Thyroid gland (tissue), 4 donors: Measurements from ENCODE around the gene UPF3A. TPM values are rescaled to one million over a fixed set of nuclear protein-coding genes. Genes with fewer than 3 reads are reported as not detected.
"Not testable (repeated sequence)": the region's sequence is repeated elsewhere in the genome, so short reads cannot be mapped to it uniquely, and the experiment has no call there.

Source experiments
- DNase-seq, 2 donors: peaks; one replicate each; pipeline ENCODE4 v3.0.0-alpha.2; 2019
- H3K27ac ChIP-seq, 3 donors: fragments of 200-600 bp; sonication (generic); 1 replicate in 2 of 3; 2 replicates in 1 of 3; pipeline ENCODE4 v1.5.1; 2016 to 2019; ENCODE audit warnings: mild to moderate bottlenecking in 1 of 3, moderate library complexity in 1 of 3
- H3K27me3 ChIP-seq: fragments of 200-600 bp; sonication (generic); one replicate; pipeline ENCODE4 v1.5.1; 2019
- H3K36me3 ChIP-seq, 2 donors: fragments of 200-600 bp; sonication (generic); one replicate each; pipeline ENCODE4 v1.5.1; 2016 to 2019
- H3K4me1 ChIP-seq, 2 donors: fragments of 200-600 bp; sonication (generic); one replicate each; pipeline ENCODE4 v1.5.1; 2017 to 2019
- H3K4me3 ChIP-seq, 3 donors: fragments of 200-600 bp; sonication (generic); replicated peaks in 1 of 3; 1 replicate in 2 of 3; 2 replicates in 1 of 3; pipeline ENCODE4 v1.5.1; 2016; ENCODE audit warnings: mild to moderate bottlenecking in 1 of 3
- H3K9me3 ChIP-seq: fragments of 200-600 bp; sonication (generic); one replicate; pipeline ENCODE4 v1.5.1; 2017
- CTCF ChIP-seq, 6 experiments: fragments of 200-600 bp in 3 of 6; fragments of 450-650 bp in 3 of 6; sonication (generic) in 3 of 6; IDR thresholded peaks; one replicate each; pipeline ENCODE4 v1.5.1; 2016 to 2019; ENCODE audit warnings: antibody characterized with exemption in 6 of 6, mild to moderate bottlenecking in 2 of 6, inconsistent platforms in 1 of 6, moderate library complexity in 1 of 6
- POLR2A ChIP-seq, 2 donors: fragments of 450-650 bp; IDR thresholded peaks; one replicate each; pipeline ENCODE4 v1.6.1; 2017; ENCODE audit warnings: antibody characterized with exemption in 2 of 2, mild to moderate bottlenecking in 2 of 2, moderate library complexity in 1 of 2
- WGBS, 2 donors: methylation state at CpG; one replicate each; pipeline ENCODE4 v1.1.5; 2017; 5-methylcytosine and 5-hydroxymethylcytosine counted together
- intact Hi-C: fragments of 100-400 bp; cut with DNase I; formaldehyde crosslinking; loops from one replicate; pipeline ENCODE4 v1.15.1; 2023
- microRNA-seq: library from miRNA; unstranded; fragments of <30 nt; microRNA quantifications from one replicate; pipeline ENCODE4, GENCODE V29; 2016
- small RNA-seq: library from RNA; depleted of rRNA; stranded (forward); fragments of <200 nt; gene quantifications from one replicate; pipeline ENCODE3, GENCODE V24; 2016
- total RNA-seq, 4 donors: library from RNA; depleted of rRNA; stranded (reverse); fragments of >200 nt; gene quantifications; one replicate each; pipeline ENCODE4 v1.2.3, GENCODE V29; 2016

The UPF3A gene
- total RNA-seq, 4 donors from 2014 or later: 58.8 to 81.9 (median 70.1) TPM

- Histone ChIP-seq H3K36me3 (no peaks in the 10 kb centered on the region), H3K9me3 (no peaks in the 10 kb centered on the region), H3K27me3 (no peaks in the 10 kb centered on the region), H3K4me1 (no peaks in the 10 kb centered on the region), H3K4me3 (no peak overlapping the region), H3K27ac (no peak overlapping the region)
- intact Hi-C loops: no loop called here
- DNase-seq: peak; percentile 62 to 69
- TF ChIP-seq POLR2A (IDR thresholded peaks at IDR 0.05): no peak
- TF ChIP-seq CTCF (IDR thresholded peaks at IDR 0.05): peak; percentile 30 to 80 (median 66)
- 53 to 57% methylated on average over 10 of the region's 10 CpGs for WGBS, 2 donors
Observed at GRCh38 chr13:114339857-114340534, 58.6 kb downstream of the UPF3A start.

GRCh38 chr13:114341003-114341777, 59.8 kb downstream of the UPF3A start:
- TF ChIP-seq POLR2A (IDR thresholded peaks at IDR 0.05) (no peak), CTCF (IDR thresholded peaks at IDR 0.05) (no peak)
- Histone ChIP-seq H3K4me1 (no peaks in the 10 kb centered on the region), H3K4me3 (no peak overlapping the region), H3K27ac (no peak overlapping the region), H3K36me3 (no peaks in the 10 kb centered on the region), H3K9me3 (no peaks in the 10 kb centered on the region), H3K27me3 (no peaks in the 10 kb centered on the region)
- intact Hi-C loops: no loop called here
- 58 to 63% methylated on average over 12 to 14 of the region's 14 CpGs for WGBS, 2 donors
- DNase-seq: no peak

- not testable (repeated sequence) for H3K4me1 ChIP-seq, DNase-seq
Observed at GRCh38 chr13:114347256-114347655, 65.9 kb downstream of the UPF3A start.

GRCh38 chr13:114352763-114353162, 71.4 kb downstream of the UPF3A start:
- H3K4me1 ChIP-seq, intact Hi-C loops, H3K27ac ChIP-seq, H3K27me3 ChIP-seq, H3K9me3 ChIP-seq, H3K4me3 ChIP-seq, H3K36me3 ChIP-seq: not testable (repeated sequence)
- peak in 1 of 6 experiments; percentile 35 for TF ChIP-seq CTCF (IDR thresholded peaks at IDR 0.05)
- 71 to 81% methylated on average over 5 to 13 of the region's 34 CpGs for WGBS, 2 donors
- peak in 1 of 2 donors; percentile 17 for DNase-seq

More at GRCh38 chr13:114347256-114347655, 65.9 kb downstream of the UPF3A start:
- H3K36me3 ChIP-seq, H3K9me3 ChIP-seq, intact Hi-C loops, H3K27ac ChIP-seq, H3K4me3 ChIP-seq, H3K27me3 ChIP-seq: not testable (repeated sequence)
- whole genome bisulfite sequencing, 2 donors: 64 to 75% methylated on average over 3 of the region's 3 CpGs

- H3K27me3 ChIP-seq, H3K4me1 ChIP-seq, H3K9me3 ChIP-seq, H3K4me3 ChIP-seq, H3K36me3 ChIP-seq, H3K27ac ChIP-seq, DNase-seq, intact Hi-C loops: not testable (repeated sequence)
- 78% methylated on average over 37 to 38 of the region's 38 CpGs for WGBS, 2 donors
Observed at GRCh38 chr13:114353382-114353781, 72.0 kb downstream of the UPF3A start.

Small RNA genes lying within 50 kb of the gene (microRNA-seq; reads per million reads assigned to microRNA genes)
- not detected for gene MIR4502
- not detected for gene MIR548AR

Small RNA genes lying within 50 kb of the gene (small RNA-seq; reads per million reads assigned to genes)
- gene MIR4502 (not detected), gene MIR548AR (not detected)

Other genes with a start within 250 kb of the UPF3A start
- gene RASA3, start 149.0 kb upstream of the UPF3A start, total RNA-seq: 10 to 100 TPM; 22.3 to 32.3 (median 25.5) TPM
- not detected for gene CFAP97D2, start 102.3 kb upstream of the UPF3A start, total RNA-seq
- 10 to 100 TPM; 43.9 to 63.5 (median 55.5) TPM for gene CDC16, start 46.7 kb upstream of the UPF3A start, total RNA-seq
- gene CHAMP1, start 32.9 kb downstream of the UPF3A start, total RNA-seq: 10 to 100 TPM; 15.6 to 32.1 (median 18.0) TPM